Measurements from ENCODE around the gene GNG2.

Gene GNG2

DNA sequence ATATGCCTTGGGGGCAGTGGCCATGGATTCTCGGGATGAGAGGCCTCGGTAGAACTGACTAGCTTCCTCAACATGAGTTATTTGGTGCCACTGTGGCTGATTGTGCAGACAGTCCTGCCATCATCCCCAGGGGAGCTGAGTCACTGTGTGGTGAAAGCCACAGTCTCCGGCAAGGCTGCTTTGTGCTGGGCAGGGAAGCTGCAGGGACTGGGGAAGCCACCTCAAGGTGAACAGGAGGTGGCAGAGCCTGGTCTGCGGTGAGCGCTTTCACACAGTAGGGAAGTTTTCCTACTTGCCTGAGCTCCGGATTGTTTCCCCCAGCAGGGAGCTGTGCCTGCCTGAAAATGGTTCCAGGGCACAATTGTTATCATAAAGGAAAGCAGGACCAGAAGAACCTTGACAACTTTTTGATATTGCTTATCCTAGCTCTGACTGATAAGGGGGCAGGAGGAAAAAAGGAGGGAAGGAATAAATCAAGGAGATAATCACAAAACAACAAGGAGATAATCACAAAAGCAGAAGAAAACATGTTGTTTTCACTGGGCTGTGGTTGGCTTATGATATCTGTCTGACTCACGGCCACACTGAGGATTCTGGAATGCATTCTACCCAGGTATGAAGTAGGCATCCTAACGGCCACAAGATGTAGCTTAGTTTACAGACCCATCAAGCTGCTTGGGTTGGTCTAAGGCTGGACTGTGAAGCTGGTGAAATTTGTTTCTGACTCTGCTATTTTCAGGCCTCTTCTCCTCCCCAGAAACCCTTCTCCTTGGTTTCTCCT lies 32.2 kb upstream of the GNG2 start:
- Histone ChIP-seq H3K4me3 (ENCODE audit: severe bottlenecking) (no peak overlapping the region), H3K27ac (ENCODE audit: poor library complexity, severe bottlenecking) (peak overlapping the region; percentile 37), H3K4me1 (ENCODE audit: insufficient read depth, poor library complexity, severe bottlenecking) (peaks cover 7% of the 10 kb centered on the region), H3K36me3 (ENCODE audit: low read depth) (no peaks in the 10 kb centered on the region), H3K9me3 (ENCODE audit: severe bottlenecking) (no peaks in the 10 kb centered on the region), H3K27me3 (ENCODE audit: insufficient read depth, poor library complexity, severe bottlenecking) (no peaks in the 10 kb centered on the region)
- no peak for TF ChIP-seq CTCF (IDR thresholded peaks at IDR 0.05; ENCODE audit: poor library complexity, severe bottlenecking)
- peak; percentile 98 for ATAC-seq (ENCODE audit: low read depth)
- DNase-seq (ENCODE audit: low spot score): peak; percentile 79

DNA sequence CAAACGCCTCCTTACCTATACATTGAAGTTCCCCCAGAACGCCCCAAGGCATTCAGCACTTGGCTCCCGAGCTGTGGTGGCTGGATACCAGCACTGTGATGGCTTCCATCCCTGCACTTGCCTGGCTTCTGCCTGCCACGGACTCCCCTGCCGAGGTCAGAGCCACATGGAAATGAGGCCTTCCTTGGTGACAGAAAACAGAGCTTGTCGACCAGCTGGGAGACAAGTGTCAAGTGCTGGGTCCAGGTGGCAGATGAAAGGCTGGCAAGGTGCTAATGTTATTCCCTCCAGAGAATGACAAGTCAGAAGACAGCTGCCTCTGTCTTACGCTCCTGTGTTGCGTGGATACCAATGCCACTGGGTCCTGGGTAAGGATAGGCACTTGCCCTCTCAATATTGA lies 26.2 kb upstream of the GNG2 start:
- H3K36me3 ChIP-seq (ENCODE audit: low read depth): no peaks in the 10 kb centered on the region
- H3K27ac ChIP-seq (ENCODE audit: poor library complexity, severe bottlenecking): no peak overlapping the region
- no peaks in the 10 kb centered on the region for H3K9me3 ChIP-seq (ENCODE audit: severe bottlenecking)
- DNase-seq (ENCODE audit: low spot score) (no peak), ATAC-seq (ENCODE audit: low read depth) (no peak)
- no peak for TF ChIP-seq CTCF (IDR thresholded peaks at IDR 0.05; ENCODE audit: poor library complexity, severe bottlenecking)
- H3K27me3 ChIP-seq (ENCODE audit: insufficient read depth, poor library complexity, severe bottlenecking): peaks cover 5% of the 10 kb centered on the region
- no peaks in the 10 kb centered on the region for H3K4me1 ChIP-seq (ENCODE audit: insufficient read depth, poor library complexity, severe bottlenecking)
- H3K4me3 ChIP-seq (ENCODE audit: severe bottlenecking): no peak overlapping the region

GRCh38 chr14:51836417-51836816 lies 24.0 kb upstream of the GNG2 start:
- Histone ChIP-seq H3K27me3 (ENCODE audit: insufficient read depth, poor library complexity, severe bottlenecking) (peaks cover 7% of the 10 kb centered on the region), H3K9me3 (ENCODE audit: severe bottlenecking) (no peaks in the 10 kb centered on the region), H3K27ac (ENCODE audit: poor library complexity, severe bottlenecking) (no peak overlapping the region), H3K36me3 (ENCODE audit: low read depth) (no peaks in the 10 kb centered on the region), H3K4me3 (ENCODE audit: severe bottlenecking) (no peak overlapping the region), H3K4me1 (ENCODE audit: insufficient read depth, poor library complexity, severe bottlenecking) (no peaks in the 10 kb centered on the region)
- ATAC-seq (ENCODE audit: low read depth): no peak
- no peak for DNase-seq (ENCODE audit: low spot score)
- no peak for TF ChIP-seq CTCF (IDR thresholded peaks at IDR 0.05; ENCODE audit: poor library complexity, severe bottlenecking)

GRCh38 chr14:51844081-51844881 lies 16.1 kb upstream of the GNG2 start:
- no peak for TF ChIP-seq CTCF (IDR thresholded peaks at IDR 0.05; ENCODE audit: poor library complexity, severe bottlenecking)
- no peak for ATAC-seq (ENCODE audit: low read depth)
- Histone ChIP-seq H3K36me3 (ENCODE audit: low read depth) (no peaks in the 10 kb centered on the region), H3K4me1 (ENCODE audit: insufficient read depth, poor library complexity, severe bottlenecking) (no peaks in the 10 kb centered on the region), H3K4me3 (ENCODE audit: severe bottlenecking) (no peak overlapping the region), H3K27ac (ENCODE audit: poor library complexity, severe bottlenecking) (no peak overlapping the region), H3K9me3 (ENCODE audit: severe bottlenecking) (no peaks in the 10 kb centered on the region), H3K27me3 (ENCODE audit: insufficient read depth, poor library complexity, severe bottlenecking) (peaks cover 4% of the 10 kb centered on the region)
- no peak for DNase-seq (ENCODE audit: low spot score)

Data from RWPE2 (cell line).